ENCODE results near the gene AP1S3. TPM values are rescaled to one million over a fixed set of nuclear protein-coding genes. Genes with fewer than 3 reads are reported as not detected.

AP1S3 gene
- total RNA-seq, 2 donors from 2014 or later, result 7.0 to 13.5 TPM

DNA sequence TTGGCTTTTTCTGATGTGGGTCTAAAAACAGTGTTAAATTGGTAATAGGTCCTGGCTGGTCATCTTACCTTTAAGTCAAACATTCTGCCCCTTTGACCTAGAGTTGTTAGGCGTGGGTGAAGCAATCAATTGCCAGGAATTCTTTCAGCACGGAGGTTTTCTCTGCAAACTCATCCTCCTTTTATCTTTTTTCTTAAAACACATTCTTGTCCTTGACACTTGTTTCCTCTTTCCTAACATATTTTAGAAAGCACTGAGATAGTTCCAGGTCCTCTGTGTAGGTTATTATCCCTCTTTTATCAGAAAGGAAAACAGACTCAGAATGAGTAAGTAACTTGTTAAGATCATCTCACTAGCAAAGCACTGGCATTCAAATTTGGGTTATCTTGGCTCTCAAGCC, 18.6 kb upstream of the AP1S3 start:
- ATAC-seq (no peak), DNase-seq (no peak)
- intact Hi-C loops (cut with DNase I, micrococcal nuclease), result no loop called here

DNA sequence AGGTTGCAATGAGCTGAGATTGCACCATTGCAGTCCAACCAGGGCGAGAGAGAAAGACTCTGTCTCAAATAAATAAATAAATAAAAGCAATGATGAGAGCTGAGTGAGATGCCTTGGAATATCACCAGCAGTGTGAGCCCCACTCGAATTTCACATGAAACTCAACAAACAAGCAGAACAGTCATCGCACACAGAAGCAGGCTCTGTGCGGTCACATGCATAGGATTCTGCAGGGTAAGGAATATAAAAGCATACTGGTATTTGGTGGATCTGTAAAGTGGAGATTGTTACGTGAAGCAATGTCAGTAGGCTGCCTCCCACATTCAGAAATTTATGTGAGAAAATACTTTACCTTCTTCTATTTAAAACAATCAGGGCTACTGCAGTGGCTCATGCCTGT, 18.0 kb upstream of the AP1S3 start:
- no peak for DNase-seq
- intact Hi-C loops (cut with DNase I, micrococcal nuclease), result no loop called here
- no peak for ATAC-seq

- DNase-seq (no peak), ATAC-seq (no peak)
- intact Hi-C loops (cut with DNase I, micrococcal nuclease), result no loop called here
Measured at GRCh38 chr2:223854741-223855140, 17.4 kb upstream of the AP1S3 start.

- DNase-seq (no peak), ATAC-seq (no peak)
- intact Hi-C loops (cut with DNase I, micrococcal nuclease), result no loop called here
Measured at GRCh38 chr2:223853425-223853837, 16.0 kb upstream of the AP1S3 start.

- intact Hi-C loops (cut with DNase I, micrococcal nuclease), result no loop called here
- ATAC-seq, result peak; percentile 37
- DNase-seq, result no peak
Measured at GRCh38 chr2:223852281-223852795, 15.0 kb upstream of the AP1S3 start.

- intact Hi-C loops (cut with DNase I, micrococcal nuclease), result no loop called here
- DNase-seq (no peak), ATAC-seq (no peak)
Measured at GRCh38 chr2:223847410-223847809, 10.0 kb upstream of the AP1S3 start.

DNA sequence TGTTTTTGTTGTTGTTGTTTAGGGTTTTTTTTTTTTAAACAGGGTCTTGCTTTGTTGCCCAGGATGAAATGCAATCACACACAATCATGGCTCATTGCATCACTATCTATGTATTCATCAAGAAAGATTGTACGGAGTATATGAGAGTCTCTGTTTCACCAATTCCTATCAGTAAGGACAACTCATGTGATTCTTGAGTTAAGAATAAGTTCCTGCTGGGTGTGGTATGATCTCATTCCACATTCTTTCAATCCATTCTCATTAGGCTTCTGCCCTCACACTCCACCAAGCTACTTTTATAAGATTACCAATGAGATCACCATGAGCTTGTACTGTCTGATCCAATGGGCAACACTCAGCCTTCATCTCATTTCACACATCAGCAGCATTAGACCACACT, 9.1 kb upstream of the AP1S3 start:
- intact Hi-C loops (cut with DNase I, micrococcal nuclease), result no loop called here
- no peak for DNase-seq
- ATAC-seq, result peak; percentile 46

DNA sequence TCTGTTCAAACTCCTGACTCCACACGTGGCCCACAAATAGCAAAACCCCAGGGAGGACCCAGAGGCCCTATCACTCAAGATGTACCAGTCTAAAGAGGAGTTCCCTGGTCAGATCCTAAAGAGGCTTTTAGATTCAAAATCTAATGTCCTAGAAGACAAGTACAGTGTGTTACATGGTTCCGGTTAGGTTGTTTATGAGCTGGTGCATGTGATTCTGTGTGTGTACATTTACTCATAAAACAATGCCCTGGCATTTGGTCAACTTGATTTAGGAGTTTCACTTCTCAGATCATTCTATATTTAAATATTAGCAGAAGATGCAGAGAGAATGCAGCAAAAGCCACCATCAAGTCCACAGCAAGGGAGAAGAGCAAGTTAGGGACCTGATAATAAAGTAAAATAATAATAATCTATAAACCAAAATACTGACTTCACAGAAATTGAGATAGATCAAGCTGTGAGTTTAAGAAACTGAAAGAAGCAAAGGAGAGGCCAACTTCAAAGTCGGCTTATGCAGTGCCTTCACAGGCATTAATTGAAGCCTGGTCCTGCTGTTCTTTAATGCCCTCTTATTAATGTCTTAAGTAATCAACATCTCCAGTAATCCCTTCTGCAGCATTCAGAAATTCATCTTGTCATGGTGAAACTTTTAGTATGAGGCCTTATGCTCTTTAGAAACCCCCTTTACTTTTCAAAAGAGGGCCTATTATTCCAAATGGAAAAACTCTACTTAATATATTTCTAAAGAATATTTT, 4.2 kb upstream of the AP1S3 start:
- peak; percentile 28 for ATAC-seq
- no peak for DNase-seq
- intact Hi-C loops (cut with DNase I, micrococcal nuclease), result no loop called here

GRCh38 chr2:223835701-223836532, 1.5 kb downstream of the AP1S3 start:
- ATAC-seq, result no peak
- peak in 1 of 2 donors; percentile 31 for DNase-seq
- intact Hi-C loops (cut with DNase I, micrococcal nuclease), result no loop called here

GRCh38 chr2:223834431-223834830, 3.0 kb downstream of the AP1S3 start:
- DNase-seq, result no peak
- no peak for ATAC-seq
- intact Hi-C loops (cut with DNase I, micrococcal nuclease), result no loop called here

DNA sequence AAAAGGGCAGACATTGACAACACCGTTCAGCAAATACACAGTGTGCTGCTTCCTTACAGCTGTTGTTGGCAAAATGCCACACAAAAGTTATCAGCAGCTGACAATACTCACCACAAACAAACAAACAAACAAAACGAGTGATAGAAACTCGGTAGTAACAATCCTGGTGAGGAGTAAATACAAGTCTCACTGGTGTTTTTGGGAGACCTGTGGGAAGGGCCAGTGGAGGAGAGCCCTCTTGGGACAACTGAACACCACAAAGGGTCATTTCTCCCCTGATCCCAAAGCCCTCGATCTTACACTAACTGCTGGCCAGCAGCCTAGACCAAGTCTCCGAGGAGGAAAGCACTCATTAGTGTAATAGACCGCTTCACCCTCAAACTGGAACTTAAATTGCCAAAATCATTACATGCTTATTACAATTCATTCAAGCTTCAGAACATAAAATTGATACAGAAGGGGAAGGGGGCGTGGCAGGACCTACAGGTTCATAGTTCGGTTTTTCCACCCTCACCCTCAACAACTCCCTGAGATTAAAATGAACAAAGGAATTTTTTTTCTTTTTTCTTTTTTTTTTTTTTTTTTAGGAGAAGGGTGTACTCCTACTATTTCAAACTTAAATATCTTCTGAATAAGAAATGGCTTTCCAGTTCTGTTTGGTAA, 5.0 kb downstream of the AP1S3 start:
- peak in 1 of 2 donors; percentile 19 for DNase-seq
- no peak for ATAC-seq
- intact Hi-C loops (cut with DNase I, micrococcal nuclease), result no loop called here

- ATAC-seq (no peak), DNase-seq (no peak)
- intact Hi-C loops (cut with DNase I, micrococcal nuclease), result no loop called here
Measured at GRCh38 chr2:223829128-223829527, 8.3 kb downstream of the AP1S3 start.

- no peak for DNase-seq
- intact Hi-C loops (cut with DNase I, micrococcal nuclease), result no loop called here
- no peak for ATAC-seq
Measured at GRCh38 chr2:223828314-223828713, 9.1 kb downstream of the AP1S3 start.

GRCh38 chr2:223826995-223827394, 10.4 kb downstream of the AP1S3 start:
- intact Hi-C loops (cut with DNase I, micrococcal nuclease), result no loop called here
- ATAC-seq (peak; percentile 72), DNase-seq (no peak)

DNA sequence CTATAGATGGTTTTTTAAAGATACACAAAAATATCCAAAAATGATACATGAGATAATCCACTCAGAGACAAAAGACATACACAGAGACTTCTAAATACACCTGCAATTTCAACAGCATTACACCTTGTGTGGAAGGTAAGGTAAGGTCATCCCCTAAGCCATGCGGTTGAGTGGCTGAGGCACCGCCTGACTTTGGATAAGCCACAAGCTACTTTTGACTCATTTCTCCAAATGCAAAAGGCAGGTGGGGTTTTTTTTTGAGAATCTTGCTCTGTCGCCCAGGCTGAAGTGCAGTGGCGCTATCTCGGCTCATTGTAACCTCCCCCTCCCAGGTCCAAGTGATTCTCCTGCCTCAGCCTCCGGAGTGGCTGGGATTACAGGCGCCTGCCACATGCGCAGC, 13.1 kb downstream of the AP1S3 start:
- ATAC-seq (no peak), DNase-seq (no peak)
- intact Hi-C loops (cut with DNase I, micrococcal nuclease), result no loop called here

DNA sequence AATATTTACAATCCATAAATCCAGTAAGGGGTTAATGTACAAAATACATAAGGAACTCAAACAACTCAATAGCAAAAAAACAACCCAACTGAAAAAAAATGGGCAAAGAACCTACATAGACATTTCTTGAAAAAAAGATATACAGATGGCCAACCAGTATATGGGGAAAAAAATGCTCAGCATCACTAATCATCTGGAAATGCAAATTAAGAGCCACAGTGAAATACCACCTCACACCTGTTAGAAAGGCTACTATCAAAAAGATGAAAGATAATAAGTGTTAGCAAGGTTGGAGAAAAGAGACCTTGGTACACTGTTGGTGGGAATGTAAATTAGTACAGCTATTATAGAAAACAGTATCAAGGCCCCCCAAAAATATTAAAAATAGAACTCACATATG, 14.6 kb downstream of the AP1S3 start:
- ATAC-seq (no peak), DNase-seq (no peak)
- intact Hi-C loops (cut with DNase I, micrococcal nuclease), result no loop called here

DNA sequence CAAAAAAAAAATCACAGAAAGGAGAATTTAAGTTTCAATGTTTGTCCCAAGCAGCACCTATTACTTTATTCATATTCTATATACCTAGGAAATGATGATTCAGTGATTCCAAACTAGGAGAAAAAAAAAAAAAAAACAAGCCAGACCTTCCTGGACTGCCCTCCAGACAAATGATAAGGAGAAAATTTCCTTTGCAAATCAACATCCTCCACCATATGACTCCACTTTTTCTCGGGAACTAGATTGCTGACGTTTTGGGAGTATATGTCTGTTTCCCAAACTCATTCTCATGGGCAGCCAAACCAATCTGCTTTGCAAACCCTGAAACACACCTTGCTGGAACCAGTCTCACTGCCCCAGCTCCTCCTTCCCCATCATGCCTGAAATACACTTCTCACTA, 16.8 kb downstream of the AP1S3 start:
- intact Hi-C loops (cut with DNase I, micrococcal nuclease), result no loop called here
- no peak for ATAC-seq
- DNase-seq, result no peak

GRCh38 chr2:223819891-223820290, 17.5 kb downstream of the AP1S3 start:
- ATAC-seq (no peak), DNase-seq (no peak)
- intact Hi-C loops (cut with DNase I, micrococcal nuclease), result no loop called here

- intact Hi-C loops (cut with DNase I, micrococcal nuclease), result no loop called here
- no peak for DNase-seq
- ATAC-seq, result no peak
Measured at GRCh38 chr2:223815884-223816570, 21.4 kb downstream of the AP1S3 start.

Data from left colon (tissue), 2 donors.